ENCODE data around the gene GNS. TPM values are rescaled to one million over a fixed set of nuclear protein-coding genes. Genes with fewer than 3 reads are reported as not detected.

Gene GNS
- total RNA-seq, 1 experiment from 2014 or later = 26.0 TPM

- H3K79me2 ChIP-seq (ENCODE audit: insufficient read depth, low read length) = no peaks in the 10 kb centered on the region
- no peak overlapping the region for H2AFZ ChIP-seq (ENCODE audit: low read length)
- H2AK5ac ChIP-seq (ENCODE audit: insufficient read length, low read length) = no peak overlapping the region
- no peak overlapping the region for H3K23ac ChIP-seq (ENCODE audit: insufficient read length, low read depth, low read length)
- H3K4me2 ChIP-seq (ENCODE audit: insufficient read depth, insufficient read length, low read length) = no peak overlapping the region
- no peaks in the 10 kb centered on the region for H3K27me3 ChIP-seq (ENCODE audit: insufficient read depth, low read length)
- H3K27ac ChIP-seq (ENCODE audit: insufficient read length, low read depth, low read length) = no peak overlapping the region
- no peaks in the 10 kb centered on the region for H3K23me2 ChIP-seq (ENCODE audit: insufficient read length, low read depth, low read length, poor library complexity, severe bottlenecking)
- H4K5ac ChIP-seq (ENCODE audit: insufficient read length, low read depth, low read length) = no peak overlapping the region
- H2BK20ac ChIP-seq (ENCODE audit: low read depth, low read length, poor library complexity, severe bottlenecking) = no peak overlapping the region
- H3T11ph ChIP-seq (ENCODE audit: low read length) = no peak overlapping the region
- Mint-ChIP-seq H3K27me3 (ENCODE audit: low read depth) (no peaks in the 10 kb centered on the region), H3K27ac (no peak overlapping the region), H3K9me3 (no peaks in the 10 kb centered on the region), H3K4me1 (no peaks in the 10 kb centered on the region), H3K4me3 (no peak overlapping the region), H3K36me3 (ENCODE audit: insufficient read depth in 1 of 3, low read depth in 3 of 3) (peaks cover 10 to 46% (median 20%) of the 10 kb centered on the region in 3 experiments; a peak in 6 of 7 replicates)
- H3K9me3 ChIP-seq (ENCODE audit: control insufficient read depth, low read depth, low read length) = no peaks in the 10 kb centered on the region
- H3K9ac ChIP-seq (ENCODE audit: extremely low read depth, insufficient read length, low read length) = no peak overlapping the region
- H3K14ac ChIP-seq (ENCODE audit: insufficient read depth, low read length) = no peak overlapping the region
- no peaks in the 10 kb centered on the region for H3K79me1 ChIP-seq (ENCODE audit: insufficient read depth, low read depth, low read length, poor library complexity, severe bottlenecking)
- no CpG with 5 or more reads among the region's 4 CpGs for WGBS (ENCODE audit: extremely low coverage, insufficient read length, low lambda C conversion rate)
- no peak overlapping the region for H2BK120ac ChIP-seq (ENCODE audit: low read depth, low read length, poor library complexity, severe bottlenecking)
- no peak overlapping the region for H2BK15ac ChIP-seq (ENCODE audit: low read depth, low read length)
- no peak overlapping the region for H3K4ac ChIP-seq (ENCODE audit: low read depth, low read length)
- no peaks in the 10 kb centered on the region for H4K20me1 ChIP-seq (ENCODE audit: control insufficient read depth, insufficient read depth, insufficient read length)
- no peak overlapping the region for H4K91ac ChIP-seq (ENCODE audit: insufficient read length, low read depth, low read length)
- no peak overlapping the region for H3K18ac ChIP-seq (ENCODE audit: insufficient read length, low read depth, low read length)
- DNase-seq = no peak
- no peaks in the 10 kb centered on the region for H3K4me1 ChIP-seq (ENCODE audit: insufficient read depth, low read length)
- TF ChIP-seq CTCF (conservative IDR thresholded peaks at IDR 0.05) = no peak
- H2BK5ac ChIP-seq (ENCODE audit: insufficient read length, low read length) = no peak overlapping the region
- H3K56ac ChIP-seq (ENCODE audit: insufficient read length, low read depth, low read length) = no peak overlapping the region
- no peak overlapping the region for H4K8ac ChIP-seq (replicated peaks; ENCODE audit: insufficient read length, low read depth, low read length)
- no peak overlapping the region for H2BK12ac ChIP-seq (ENCODE audit: insufficient read length, low read depth, low read length)
Measured at GRCh38 chr12:64716371-64716770, 42.8 kb downstream of the GNS start.
